Mesothelial cell of epicardium (in vitro differentiated cells): Measurements from ENCODE around the gene CILP. TPM values are rescaled to one million over a fixed set of nuclear protein-coding genes. Genes with fewer than 3 reads are reported as not detected.

Source experiments
- DNase-seq, 2 experiments: peaks; one replicate each; pipeline ENCODE4 v3.0.0; 2021; ENCODE audit warnings: low spot score in 2 of 2; ENCODE audit not compliant: unreplicated experiment in 2 of 2
- H3K27ac Mint-ChIP-seq: 2 replicates; pipeline ENCODE4 v1.8.0; 2021; ENCODE audit warnings: mixed read lengths
- H3K27me3 Mint-ChIP-seq: 2 replicates; pipeline ENCODE4 v1.8.0; 2021; ENCODE audit warnings: low read depth, mixed read lengths
- H3K36me3 Mint-ChIP-seq: 2 replicates; pipeline ENCODE4 v1.8.0; 2021; ENCODE audit warnings: mixed read lengths
- H3K4me1 Mint-ChIP-seq: 2 replicates; pipeline ENCODE4 v1.8.0; 2021; ENCODE audit warnings: mixed read lengths
- H3K4me3 Mint-ChIP-seq: 2 replicates; pipeline ENCODE4 v1.8.0; 2021; ENCODE audit warnings: mild to moderate bottlenecking, moderate library complexity, mixed read lengths
- H3K9me3 Mint-ChIP-seq: 2 replicates; pipeline ENCODE4 v1.8.0; 2021; ENCODE audit warnings: mixed read lengths
- CTCF ChIP-seq: fragments of 200-600 bp; sonication (generic); IDR thresholded peaks from one replicate; pipeline ENCODE4 v1.5.0; 2021; ENCODE audit warnings: antibody characterized with exemption; ENCODE audit not compliant: unreplicated experiment
- total RNA-seq: library from RNA; stranded (reverse); gene quantifications from 3 replicates; pipeline ENCODE4 v1.2.1, GENCODE V29; 2021

CILP gene
- total RNA-seq, 1 donor from 2014 or later = 1.3 TPM

- no peak for TF ChIP-seq CTCF
- no peaks in the 10 kb centered on the region for H3K9me3 Mint-ChIP-seq
- H3K27ac Mint-ChIP-seq = no peak overlapping the region
- peaks cover 14% of the 10 kb centered on the region for H3K36me3 Mint-ChIP-seq
- H3K27me3 Mint-ChIP-seq = no peaks in the 10 kb centered on the region
- no peaks in the 10 kb centered on the region for H3K4me1 Mint-ChIP-seq
- DNase-seq = no peak
- H3K4me3 Mint-ChIP-seq = no peak overlapping the region
Measured at GRCh38 chr15:65147902-65148301, 63.4 kb downstream of the CILP start.

GRCh38 chr15:65146438-65146837 is 64.8 kb downstream of the CILP start:
- H3K4me3 Mint-ChIP-seq = no peak overlapping the region
- H3K36me3 Mint-ChIP-seq = peaks cover 9% of the 10 kb centered on the region
- no peaks in the 10 kb centered on the region for H3K4me1 Mint-ChIP-seq
- no peaks in the 10 kb centered on the region for H3K27me3 Mint-ChIP-seq
- no peak for DNase-seq
- H3K27ac Mint-ChIP-seq = no peak overlapping the region
- TF ChIP-seq CTCF = no peak
- no peaks in the 10 kb centered on the region for H3K9me3 Mint-ChIP-seq

Other genes starting within 250 kb of the CILP start
- gene SPG21, start 221.6 kb downstream of the CILP start, total RNA-seq = 89.4 to 101 TPM (median 94.8 TPM) in 3 replicates
- 15.8 to 20.0 TPM (median 17.8 TPM) in 3 replicates for gene MTFMT, start 181.8 kb downstream of the CILP start, total RNA-seq
- not detected in 3 replicates for gene SLC51B, start 166.1 kb downstream of the CILP start, total RNA-seq
- gene RASL12, start 143.5 kb downstream of the CILP start, total RNA-seq = 11.7 to 14.0 TPM (median 12.0 TPM) in 3 replicates
- gene KBTBD13, start 134.7 kb downstream of the CILP start, total RNA-seq = 0.09 to 0.11 TPM in 2 of 3 replicates, not detected in the other
- gene UBAP1L, start 96.3 kb downstream of the CILP start, total RNA-seq = 10.7 to 11.6 TPM (median 10.9 TPM) in 3 replicates
- 29.9 to 34.5 TPM (median 32.7 TPM) in 3 replicates for gene PDCD7, start 77.7 kb downstream of the CILP start, total RNA-seq
- 56.3 to 60.8 TPM (median 58.7 TPM) in 3 replicates for gene CLPX, start 26.1 kb downstream of the CILP start, total RNA-seq
- 17.7 to 21.0 TPM (median 18.6 TPM) in 3 replicates for gene PARP16, start 75.4 kb upstream of the CILP start, total RNA-seq
- not detected in 3 replicates for gene RNU5A-1, start 84.6 kb upstream of the CILP start, total RNA-seq
- gene RNU5B-1, start 93.2 kb upstream of the CILP start, total RNA-seq = 16.2 to 27.9 TPM (median 19.7 TPM) in 3 replicates
- 34.8 to 40.6 TPM (median 35.1 TPM) in 3 replicates for gene IGDCC3, start 166.5 kb upstream of the CILP start, total RNA-seq
- 38.6 to 43.3 TPM (median 43.2 TPM) in 3 replicates for gene IGDCC4, start 211.5 kb upstream of the CILP start, total RNA-seq